Body of pancreas (tissue), 4 donors: ENCODE data around the gene MED12L. TPM values are rescaled to one million over a fixed set of nuclear protein-coding genes. Genes with fewer than 3 reads are reported as not detected.

Experiments
- ATAC-seq: fragments of 150-250 bp; one replicate; pipeline ENCODE4 v1.9.1; 2016
- DNase-seq, 4 donors: peaks; one replicate each; pipeline ENCODE4 v3.0.0-alpha.2; 2019
- H3K27ac ChIP-seq, 4 donors: fragments of 200-600 bp; sonication (generic); 1 replicate in 3 of 4; 2 replicates in 1 of 4; pipeline versions ENCODE4 v1.5.1 to v1.6.1; 2016 to 2019; ENCODE audit warnings: mild to moderate bottlenecking in 1 of 4, mixed read lengths in 1 of 4, moderate library complexity in 1 of 4
- H3K27me3 ChIP-seq, 2 donors: fragments of 200-600 bp; sonication (generic); one replicate each; pipeline ENCODE4 v1.6.0; 2016; ENCODE audit warnings: mild to moderate bottlenecking in 1 of 2
- H3K36me3 ChIP-seq, 2 donors: fragments of 200-600 bp; sonication (generic); replicated peaks in 1 of 2; 2 replicates each; pipeline ENCODE4 v1.5.1; 2016; ENCODE audit warnings: low read depth in 2 of 2; ENCODE audit not compliant: insufficient read depth in 1 of 2
- H3K4me1 ChIP-seq: fragments of 200-600 bp; sonication (generic); one replicate; pipeline ENCODE4 v1.6.0; 2016
- H3K4me3 ChIP-seq, 2 donors: fragments of 200-600 bp; sonication (generic); 1 replicate in 1 of 2; 2 replicates in 1 of 2; pipeline ENCODE4 v1.5.1; 2016 to 2019
- H3K9me3 ChIP-seq, 3 donors: fragments of 200-600 bp; sonication (generic); 1 replicate in 2 of 3; 2 replicates in 1 of 3; pipeline ENCODE4 v1.5.1; 2016
- POLR2A ChIP-seq, 3 donors: fragments of 450-650 bp; IDR thresholded peaks; one replicate each; pipeline ENCODE4 v1.6.1; 2016; ENCODE audit warnings: antibody characterized with exemption in 3 of 3, mild to moderate bottlenecking in 2 of 3
- WGBS, 2 donors: methylation state at CpG; one replicate each; pipeline ENCODE4 v1.1.5; 2017; 5-methylcytosine and 5-hydroxymethylcytosine counted together
- intact Hi-C: fragments of 100-400 bp; cut with DNase I; formaldehyde crosslinking; loops from one replicate; pipeline ENCODE4 v1.15.1; 2023
- total RNA-seq, 2 donors: library from RNA; depleted of rRNA; stranded (reverse); fragments of >200 nt; gene quantifications; one replicate each; pipeline ENCODE4 v1.1.0, GENCODE V29; 2016
- TF ChIP-seq, protein P1 (sequence below), 7 experiments: fragments of 450-650 bp in 4 of 7; fragments of 200-600 bp in 3 of 7; sonication (generic) in 3 of 7; IDR thresholded peaks; one replicate each; pipeline ENCODE4 v1.5.1; 2016 to 2019; ENCODE audit warnings: antibody characterized with exemption in 7 of 7

The MED12L gene
- total RNA-seq, 2 donors from 2014 or later: 0.33 to 0.78 TPM

GRCh38 chr3:151303751-151304150 is 218.3 kb downstream of the MED12L start:
- ATAC-seq (no peak), DNase-seq (no peak)
- Histone ChIP-seq H3K27ac (no peak overlapping the region), H3K36me3 (no peaks in the 10 kb centered on the region), H3K4me3 (no peak overlapping the region), H3K9me3 (no peaks in the 10 kb centered on the region), H3K27me3 (no peaks in the 10 kb centered on the region), H3K4me1 (no peaks in the 10 kb centered on the region)
- WGBS, 2 donors: 58 to 60% methylated on average over 2 of the region's 2 CpGs
- TF ChIP-seq, protein P1, sequence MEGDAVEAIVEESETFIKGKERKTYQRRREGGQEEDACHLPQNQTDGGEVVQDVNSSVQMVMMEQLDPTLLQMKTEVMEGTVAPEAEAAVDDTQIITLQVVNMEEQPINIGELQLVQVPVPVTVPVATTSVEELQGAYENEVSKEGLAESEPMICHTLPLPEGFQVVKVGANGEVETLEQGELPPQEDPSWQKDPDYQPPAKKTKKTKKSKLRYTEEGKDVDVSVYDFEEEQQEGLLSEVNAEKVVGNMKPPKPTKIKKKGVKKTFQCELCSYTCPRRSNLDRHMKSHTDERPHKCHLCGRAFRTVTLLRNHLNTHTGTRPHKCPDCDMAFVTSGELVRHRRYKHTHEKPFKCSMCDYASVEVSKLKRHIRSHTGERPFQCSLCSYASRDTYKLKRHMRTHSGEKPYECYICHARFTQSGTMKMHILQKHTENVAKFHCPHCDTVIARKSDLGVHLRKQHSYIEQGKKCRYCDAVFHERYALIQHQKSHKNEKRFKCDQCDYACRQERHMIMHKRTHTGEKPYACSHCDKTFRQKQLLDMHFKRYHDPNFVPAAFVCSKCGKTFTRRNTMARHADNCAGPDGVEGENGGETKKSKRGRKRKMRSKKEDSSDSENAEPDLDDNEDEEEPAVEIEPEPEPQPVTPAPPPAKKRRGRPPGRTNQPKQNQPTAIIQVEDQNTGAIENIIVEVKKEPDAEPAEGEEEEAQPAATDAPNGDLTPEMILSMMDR (IDR thresholded peaks at IDR 0.05): no peak
- no peak for TF ChIP-seq POLR2A (IDR thresholded peaks at IDR 0.05)
- intact Hi-C loops: no loop called here

GRCh38 chr3:151305060-151305774 is 219.8 kb downstream of the MED12L start:
- intact Hi-C loops: no loop called here
- peak; percentile 21 to 58 (median 38) for DNase-seq
- 60 to 68% methylated on average over 7 of the region's 7 CpGs for WGBS, 2 donors

DNA sequence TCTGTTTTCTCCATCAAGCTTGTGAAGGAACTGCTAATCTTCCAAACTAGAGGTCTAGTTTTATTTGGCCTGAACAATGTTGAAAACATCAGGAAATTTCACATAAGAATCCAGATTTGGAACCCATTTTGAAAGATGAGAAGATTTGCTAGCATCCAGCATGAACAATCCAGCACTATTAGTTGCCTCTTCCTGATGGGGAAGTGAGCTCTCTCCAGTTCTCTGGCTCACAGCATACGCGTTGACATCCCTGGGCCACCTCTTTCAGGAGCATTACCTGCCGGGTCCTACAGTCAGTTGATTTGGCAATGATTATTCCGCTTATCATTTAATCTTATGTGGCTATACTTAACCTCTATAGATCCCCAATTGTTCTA is 220.3 kb downstream of the MED12L start:
- ATAC-seq: no peak
- H3K4me3 ChIP-seq: no peak overlapping the region
- no peaks in the 10 kb centered on the region for H3K9me3 ChIP-seq
- no peak for DNase-seq
- H3K36me3 ChIP-seq: no peaks in the 10 kb centered on the region
- intact Hi-C loops: no loop called here
- no peak for TF ChIP-seq POLR2A (IDR thresholded peaks at IDR 0.05)
- TF ChIP-seq, protein P1 (IDR thresholded peaks at IDR 0.05): no peak
- H3K27me3 ChIP-seq: no peaks in the 10 kb centered on the region
- H3K27ac ChIP-seq: peak overlapping the region in 2 of 4 donors; percentile 14 to 21
- H3K4me1 ChIP-seq: no peaks in the 10 kb centered on the region
- WGBS, 2 donors: 76 to 80% methylated on average over 4 of the region's 4 CpGs

More at GRCh38 chr3:151305060-151305774, 219.8 kb downstream of the MED12L start:
- TF ChIP-seq, protein P1 (IDR thresholded peaks at IDR 0.05): peak in 1 of 7 experiments; percentile 19
- no peak for TF ChIP-seq POLR2A (IDR thresholded peaks at IDR 0.05)
- Histone ChIP-seq H3K27ac (peak overlapping the region in 2 of 4 donors; percentile 14 to 21), H3K36me3 (no peaks in the 10 kb centered on the region), H3K9me3 (no peaks in the 10 kb centered on the region), H3K4me3 (no peak overlapping the region), H3K4me1 (no peaks in the 10 kb centered on the region), H3K27me3 (no peaks in the 10 kb centered on the region)
- ATAC-seq: peak; percentile 85

GRCh38 chr3:151306168-151306810 is 220.8 kb downstream of the MED12L start:
- TF ChIP-seq, protein P1 (IDR thresholded peaks at IDR 0.05): no peak
- no peak for TF ChIP-seq POLR2A (IDR thresholded peaks at IDR 0.05)
- no peaks in the 10 kb centered on the region for H3K27me3 ChIP-seq
- intact Hi-C loops: no loop called here

More at GRCh38 chr3:151306168-151306810, 220.8 kb downstream of the MED12L start:
- Histone ChIP-seq H3K4me1 (no peaks in the 10 kb centered on the region), H3K36me3 (no peaks in the 10 kb centered on the region), H3K9me3 (no peaks in the 10 kb centered on the region), H3K27ac (no peak overlapping the region), H3K4me3 (no peak overlapping the region)
- 91 to 94% methylated on average over 6 of the region's 6 CpGs for WGBS, 2 donors
- DNase-seq (no peak), ATAC-seq (no peak)
